Endothelial cell of umbilical vein (primary cell): ENCODE data around the gene CEMP1. TPM values are rescaled to one million over a fixed set of nuclear protein-coding genes. Genes with fewer than 3 reads are reported as not detected.
"Not testable (repeated sequence)": the region's sequence is repeated elsewhere in the genome, so short reads cannot be mapped to it uniquely, and the experiment has no call there.

ENCODE experiments used
- BruUV-seq: library from RNA; stranded (reverse); fragments of 400-500 nt; replicated peaks from 2 replicates; lab custom pipeline; 2021; lab: Mats Ljungman, UMichigan
- CTCF ChIA-PET: fragments of 300-600, 350-600 bp; sonication (Branson Sonifier 250); formaldehyde crosslinking; loops from one replicate; lab custom pipeline; 2021; ENCODE audit warnings: antibody characterized with exemption, inconsistent platforms; lab: Charles Lee
- POLR2A ChIA-PET: fragments of 300-600, 350-600 bp; sonication (Branson Sonifier 250); formaldehyde crosslinking; loops from one replicate; lab custom pipeline; 2021; ENCODE audit warnings: antibody characterized with exemption, inconsistent platforms; lab: Charles Lee
- DNase-seq: peaks from one replicate; pipeline ENCODE4 v3.0.0-alpha.2; 2011; ENCODE audit warnings: low read depth, low spot score
- FAIRE-seq: peaks from 2 replicates; lab custom pipeline; 2011; peaks lifted over from hg19 to GRCh38; lab: Jason Lieb, UNC
- H2AFZ ChIP-seq: 2 replicates; pipeline ENCODE4 v1.6.0; 2012; ENCODE audit warnings: low read depth, low read length, control low read depth, inconsistent platforms
- H3K27ac ChIP-seq: 2 replicates; pipeline ENCODE4 v1.5.1; 2011; ENCODE audit warnings: low read depth, mild to moderate bottlenecking, control low read depth, low read length, moderate library complexity; ENCODE audit not compliant: insufficient read depth
- H3K27me3 ChIP-seq, 2 experiments: 2 replicates each; pipeline versions ENCODE4 v1.6.0 to v1.6.1; 2011; ENCODE audit warnings: low read length in 2 of 2, mixed read lengths in 1 of 2; ENCODE audit not compliant: control insufficient read depth in 2 of 2, insufficient read depth in 2 of 2
- H3K36me3 ChIP-seq, 2 experiments: 2 replicates in 1 of 2; 3 replicates in 1 of 2; pipeline ENCODE4 v1.5.1; 2011; ENCODE audit warnings: low read length in 2 of 2, mild to moderate bottlenecking in 1 of 2, moderate library complexity in 1 of 2; ENCODE audit not compliant: control insufficient read depth in 2 of 2, insufficient read depth in 2 of 2; ENCODE audit errors: extremely low read depth in 1 of 2
- H3K4me1 ChIP-seq: 3 replicates; pipeline ENCODE4 v1.5.1; 2011; ENCODE audit warnings: mild to moderate bottlenecking, low read length; ENCODE audit not compliant: control insufficient read depth, insufficient read depth; ENCODE audit errors: extremely low read depth
- H3K4me2 ChIP-seq: 2 replicates; pipeline ENCODE4 v1.6.1; 2011; ENCODE audit warnings: low read length, control low read depth, mixed read lengths; ENCODE audit not compliant: insufficient read depth
- H3K4me3 ChIP-seq, 3 experiments: fragments of 200-600 bp in 1 of 3; sonication (generic), shearing (Covaris generic) in 1 of 3; replicated peaks in 1 of 3; 2 replicates each; pipeline ENCODE4 v1.5.1; 2011 to 2016; ENCODE audit warnings: control low read depth in 3 of 3, low read length in 3 of 3, mild to moderate bottlenecking in 2 of 3, inconsistent platforms in 1 of 3, low read depth in 1 of 3, moderate library complexity in 1 of 3; ENCODE audit not compliant: insufficient read depth in 1 of 3
- H3K79me2 ChIP-seq: 2 replicates; pipeline ENCODE4 v1.6.0; 2012; ENCODE audit warnings: low read length, inconsistent platforms; ENCODE audit not compliant: control insufficient read depth, insufficient read depth
- H3K9ac ChIP-seq: replicated peaks from 2 replicates; pipeline ENCODE3; 2011; ENCODE audit warnings: low read length, control low read depth; ENCODE audit not compliant: insufficient read depth; ENCODE audit errors: extremely low read depth
- H3K9me1 ChIP-seq: replicated peaks from 3 replicates; pipeline ENCODE4 v1.6.0; 2011; ENCODE audit warnings: mild to moderate bottlenecking, low read length; ENCODE audit not compliant: control insufficient read depth, insufficient read depth; ENCODE audit errors: extremely low read depth
- H3K9me3 ChIP-seq: replicated peaks from 2 replicates; pipeline ENCODE4 v1.5.1; 2012; ENCODE audit warnings: low read length, inconsistent platforms; ENCODE audit not compliant: control insufficient read depth, insufficient read depth
- H4K20me1 ChIP-seq: replicated peaks from 2 replicates; pipeline ENCODE3; 2011; ENCODE audit warnings: mild to moderate bottlenecking, low read length; ENCODE audit not compliant: control insufficient read depth, insufficient read depth; ENCODE audit errors: extremely low read depth
- CTCF ChIP-seq, 2 donors: IDR thresholded peaks; 1 replicate in 1 of 2; 2 replicates in 1 of 2; pipeline ENCODE4 v1.5.1; 2011; ENCODE audit warnings: low read length in 2 of 2, mild to moderate bottlenecking in 2 of 2, moderate library complexity in 2 of 2, control low read depth in 1 of 2, inconsistent platforms in 1 of 2, low read depth in 1 of 2; ENCODE audit not compliant: insufficient read depth in 1 of 2; ENCODE audit errors: extremely low read depth in 1 of 2
- FOS ChIP-seq: IDR thresholded peaks from 2 replicates; pipeline ENCODE4 v1.6.1; 2011; ENCODE audit warnings: mild to moderate bottlenecking, low read length, moderate library complexity, borderline replicate concordance; ENCODE audit not compliant: insufficient read depth
- GATA2 ChIP-seq: IDR thresholded peaks from 2 replicates; pipeline ENCODE4 v1.7.0; 2011; ENCODE audit warnings: low read depth, mild to moderate bottlenecking, moderate library complexity, mixed read lengths, low read length; ENCODE audit not compliant: insufficient read length, insufficient read depth
- JUN ChIP-seq: IDR thresholded peaks from 2 replicates; pipeline ENCODE4 v1.6.1; 2011; ENCODE audit warnings: borderline replicate concordance, low read depth; ENCODE audit not compliant: insufficient read length, insufficient read depth
- MYC ChIP-seq: IDR thresholded peaks from one replicate; pipeline ENCODE4 v1.6.1; 2011; ENCODE audit warnings: mild to moderate bottlenecking, low read depth, low read length
- POLR2A ChIP-seq: IDR thresholded peaks from 2 replicates; pipeline ENCODE4 v1.6.1; 2012; ENCODE audit warnings: low read depth, mild to moderate bottlenecking, control low read depth, low read length
- POLR2AphosphoS5 ChIP-seq: IDR thresholded peaks from 2 replicates; pipeline ENCODE4 v1.6.1; 2012; ENCODE audit warnings: low read depth, mild to moderate bottlenecking, control low read depth, low read length, moderate library complexity; ENCODE audit not compliant: insufficient read depth
- dilution Hi-C: fragments of 300-500 bp; cut with MboI; formaldehyde crosslinking; loops from one replicate; pipeline ENCODE4 v1.15.0; 2019; ENCODE audit warnings: low sequenced_read_pairs; ENCODE audit not compliant: extremely low pct_ligation_motif_present
- intact Hi-C: fragments of 100-400 bp; cut with micrococcal nuclease; formaldehyde crosslinking; loops from one replicate; pipeline ENCODE4 v1.10.0; 2022
- polyA plus RNA-seq, 4 experiments: library from polyadenylated mRNA; depleted of rRNA in 3 of 4; stranded (reverse) in 3 of 4; unstranded in 1 of 4; fragments of >200 nt; gene quantifications; 2 replicates each; pipeline versions ENCODE4 v1.2.1 to v1.2.3, GENCODE V29; 2011 to 2012; ENCODE audit warnings: missing spikeins in 1 of 4
- total RNA-seq: library from RNA; stranded (reverse); gene quantifications from 2 replicates; pipeline ENCODE4 v1.2.3, GENCODE V29; 2021
- TF ChIP-seq, protein P1 (sequence below): IDR thresholded peaks from 2 replicates; pipeline ENCODE4 v1.6.1; 2011; ENCODE audit not compliant: insufficient read depth, insufficient read length

The CEMP1 gene
- total and polyA plus RNA-seq, 2 donors (not counting 3 experiments of a cell fraction or from before 2014, with no cell fraction given): not detected

GRCh38 chr16:2533912-2534311, 2.7 kb upstream of the CEMP1 start:
- no peaks in the 10 kb centered on the region for H3K27me3 ChIP-seq
- H3K79me2 ChIP-seq: peaks cover 4% of the 10 kb centered on the region
- no peaks in the 10 kb centered on the region for H3K9me1 ChIP-seq
- H3K9me3 ChIP-seq: no peaks in the 10 kb centered on the region
- intact Hi-C loops (no loop called here), dilution Hi-C loops (no loop called here)
- TF ChIP-seq, protein P1, sequence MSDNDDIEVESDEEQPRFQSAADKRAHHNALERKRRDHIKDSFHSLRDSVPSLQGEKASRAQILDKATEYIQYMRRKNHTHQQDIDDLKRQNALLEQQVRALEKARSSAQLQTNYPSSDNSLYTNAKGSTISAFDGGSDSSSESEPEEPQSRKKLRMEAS: no peak
- no peak for TF ChIP-seq FOS
- TF ChIP-seq CTCF (IDR thresholded peaks at IDR 0.05; ENCODE audit: extremely low read depth in 1 of 2, insufficient read depth in 1 of 2, low read depth in 1 of 2, low read length in 2 of 2): no peak
- TF ChIP-seq GATA2: no peak
- TF ChIP-seq POLR2A: no peak
- TF ChIP-seq MYC: no peak
- TF ChIP-seq JUN: no peak
- TF ChIP-seq POLR2AphosphoS5: no peak
- H3K9ac ChIP-seq: no peak overlapping the region
- H3K27ac ChIP-seq: no peak overlapping the region
- no peaks in the 10 kb centered on the region for H4K20me1 ChIP-seq
- CTCF ChIA-PET: no interaction called here
- H2AFZ ChIP-seq: no peak overlapping the region
- FAIRE-seq: no peak
- no peak overlapping the region for H3K4me2 ChIP-seq
- no peak overlapping the region for H3K4me3 ChIP-seq
- POLR2A ChIA-PET: no interaction called here
- DNase-seq: no peak
- peaks cover 19% of the 10 kb centered on the region for H3K4me1 ChIP-seq
- H3K36me3 ChIP-seq: peaks cover 2 to 10% of the 10 kb centered on the region in 2 experiments
- no TSS peak for BruUV-seq

GRCh38 chr16:2533142-2533755, 2.0 kb upstream of the CEMP1 start:
- DNase-seq, H2AFZ ChIP-seq, BruUV-seq, H3K9me3 ChIP-seq, H3K27me3 ChIP-seq, H3K4me3 ChIP-seq, H3K79me2 ChIP-seq, intact Hi-C loops, H3K27ac ChIP-seq, dilution Hi-C loops, FAIRE-seq, H3K9me1 ChIP-seq, POLR2A ChIA-PET, H4K20me1 ChIP-seq: not testable (repeated sequence)
- Histone ChIP-seq H3K4me2 (peak overlapping the region; percentile 68), H3K36me3 (peaks cover 2 to 16% of the 10 kb centered on the region in 2 experiments), H3K4me1 (peaks cover 15% of the 10 kb centered on the region), H3K9ac (peak overlapping the region; percentile 46)
- CTCF ChIA-PET: interaction anchor here (0.9 kb wide), 1 partner anchor 63 kb away, joined by 4 read pairs; no protein-coding TSS in a partner anchor
